Heart right ventricle (tissue), 16 donors: ENCODE data around the gene OSBPL10. TPM values are rescaled to one million over a fixed set of nuclear protein-coding genes. Genes with fewer than 3 reads are reported as not detected.

Experiments used
- ATAC-seq, 8 donors: fragments of 200-7000 bp; cut with Tn5 transposase; one replicate each; pipeline ENCODE4 v1.9.1; 2020; ENCODE audit warnings: mild to moderate bottlenecking in 8 of 8, moderate library complexity in 8 of 8, moderate number of reproducible peaks in 1 of 8
- DNase-seq, 2 donors: peaks; one replicate each; pipeline ENCODE4 v3.0.0-alpha.2; 2020
- H3K27ac ChIP-seq, 10 donors: fragments of 200-600 bp; sonication (generic) in 2 of 10; one replicate each; pipeline versions ENCODE4 v1.5.0 to v1.8.0; 2020 to 2022; ENCODE audit warnings: mild to moderate bottlenecking in 3 of 10
- H3K27me3 ChIP-seq, 7 donors: fragments of 200-600 bp; one replicate each; pipeline ENCODE4 v1.8.0; 2021 to 2022; ENCODE audit warnings: mild to moderate bottlenecking in 2 of 7
- H3K36me3 ChIP-seq, 9 donors: fragments of 200-600 bp; sonication (generic) in 1 of 9; one replicate each; pipeline versions ENCODE4 v1.5.0 to v1.8.0; 2020 to 2022; ENCODE audit warnings: mild to moderate bottlenecking in 2 of 9
- H3K4me1 ChIP-seq, 9 donors: fragments of 200-600 bp; sonication (generic) in 1 of 9; one replicate each; pipeline versions ENCODE4 v1.5.0 to v1.8.0; 2020 to 2022; ENCODE audit warnings: mild to moderate bottlenecking in 4 of 9
- H3K4me3 ChIP-seq, 10 donors: fragments of 200-600 bp; sonication (generic) in 2 of 10; one replicate each; pipeline versions ENCODE4 v1.5.0 to v1.8.0; 2020 to 2022; ENCODE audit warnings: mild to moderate bottlenecking in 7 of 10, moderate library complexity in 2 of 10
- H3K9me3 ChIP-seq, 11 donors: fragments of 200-600 bp in 10 of 11; sonication (generic) in 2 of 11; one replicate each; pipeline versions ENCODE4 v1.5.0 to v1.8.0; 2013 to 2022; ENCODE audit warnings: mild to moderate bottlenecking in 2 of 11, control low read depth in 1 of 11, moderate library complexity in 1 of 11
- WGBS, 2 donors: extraction: QIAGEN DNeasy Blood & Tissue Kit; methylation state at CpG; one replicate each; pipeline ENCODE4 v1.1.7; 2013; ENCODE audit warnings: inconsistent platforms in 1 of 2; 5-methylcytosine and 5-hydroxymethylcytosine counted together
- intact Hi-C, 10 donors: fragments of 100-400 bp; cut with DNase I; formaldehyde crosslinking; loops; one replicate each; pipeline versions ENCODE4 v1.11.1 to v1.14.2; 2022
- polyA plus RNA-seq, 2 donors: library from polyadenylated mRNA; stranded (reverse); fragments of 200-250 nt; gene quantifications; one replicate each; pipeline ENCODE4 v1.2.3, GENCODE V29; 2013
- total RNA-seq, 10 donors: library from RNA; stranded (reverse); fragmentation: NEBNext Ultra II Directional in 3 of 10; extraction: Animal tissue kit (Norgen Biotek cat#: 25700) in 3 of 10; gene quantifications; one replicate each; pipeline versions ENCODE4 v1.2.1 to v1.2.4, GENCODE V29; 2021 to 2023
- TF ChIP-seq, protein P1 (sequence below), 9 donors: fragments of 200-600 bp; sonication (generic) in 2 of 9; IDR thresholded peaks; one replicate each; pipeline versions ENCODE4 v1.5.0 to v1.8.0; 2021 to 2022; ENCODE audit warnings: antibody characterized with exemption in 9 of 9, mild to moderate bottlenecking in 5 of 9, moderate library complexity in 1 of 9
- donor health status: Arrhythmogenic right ventricular cardiomyopathy.
- donor health status: ischemic (EF 13 %, LVEDD 7.1; RV severe dilation, severe dysfunction).
- donor health status: healthy with polysubstance abuse.
- donor health status: DM: no; HTN: yes; CAD: no.
- donor health status: DM: no; HTN: no; CAD: no.
- donor health status: ischemic (EF 25% LVEDD 6.9; RV normal size, moderate dysfunction).
- donor health status: ischemic (EF 25% LVEDD 5.7; RV mildly dilated, moderate dysfunction).
- donor health status: healthy.
- donor health status: DM: yes; HTN: yes; CAD: no.
- donor health status: Ischemic cardiomyopathy.
- donor health status: ischemic (EF 35%, LVEDD 5.7; RV mildly dilated, moderate dysfunction).
- donor health status: nonischemic (EF 11% LVEDD 7.7; RV severe dilation, severe dysfunction).
- donor health status: DM: yes; HTN: yes; CAD: no.
- donor health status: PGD.
- donor health status: ischemic (EF 29% LVEDD 5.4; RV normal size, mild dysfunction).
- donor health status: nonischemic (EF 23%, LVEDD 6.1; RV moderate dilation, normal function).

OSBPL10 gene
- total and polyA plus RNA-seq, 12 donors: 1.2 to 8.5 (median 4.1) TPM

GRCh38 chr3:31752305-31753049, 228.6 kb downstream of the OSBPL10 start:
- Histone ChIP-seq H3K4me1 (peaks cover 0 to 15% (median 8%) of the 10 kb centered on the region in 9 donors), H3K36me3 (no peaks in the 10 kb centered on the region), H3K9me3 (no peaks in the 10 kb centered on the region), H3K27me3 (no peaks in the 10 kb centered on the region), H3K27ac (no peak overlapping the region), H3K4me3 (no peak overlapping the region)
- DNase-seq (no peak), ATAC-seq (no peak)
- TF ChIP-seq, protein P1, sequence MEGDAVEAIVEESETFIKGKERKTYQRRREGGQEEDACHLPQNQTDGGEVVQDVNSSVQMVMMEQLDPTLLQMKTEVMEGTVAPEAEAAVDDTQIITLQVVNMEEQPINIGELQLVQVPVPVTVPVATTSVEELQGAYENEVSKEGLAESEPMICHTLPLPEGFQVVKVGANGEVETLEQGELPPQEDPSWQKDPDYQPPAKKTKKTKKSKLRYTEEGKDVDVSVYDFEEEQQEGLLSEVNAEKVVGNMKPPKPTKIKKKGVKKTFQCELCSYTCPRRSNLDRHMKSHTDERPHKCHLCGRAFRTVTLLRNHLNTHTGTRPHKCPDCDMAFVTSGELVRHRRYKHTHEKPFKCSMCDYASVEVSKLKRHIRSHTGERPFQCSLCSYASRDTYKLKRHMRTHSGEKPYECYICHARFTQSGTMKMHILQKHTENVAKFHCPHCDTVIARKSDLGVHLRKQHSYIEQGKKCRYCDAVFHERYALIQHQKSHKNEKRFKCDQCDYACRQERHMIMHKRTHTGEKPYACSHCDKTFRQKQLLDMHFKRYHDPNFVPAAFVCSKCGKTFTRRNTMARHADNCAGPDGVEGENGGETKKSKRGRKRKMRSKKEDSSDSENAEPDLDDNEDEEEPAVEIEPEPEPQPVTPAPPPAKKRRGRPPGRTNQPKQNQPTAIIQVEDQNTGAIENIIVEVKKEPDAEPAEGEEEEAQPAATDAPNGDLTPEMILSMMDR (IDR thresholded peaks at IDR 0.05): no peak
- 90 to 92% methylated on average over 7 of the region's 7 CpGs for WGBS, 2 donors
- intact Hi-C loops: no loop called here

GRCh38 chr3:31750341-31750740, 230.7 kb downstream of the OSBPL10 start:
- TF ChIP-seq, protein P1 (IDR thresholded peaks at IDR 0.05): no peak
- no peaks in the 10 kb centered on the region for H3K27me3 ChIP-seq
- intact Hi-C loops: no loop called here
- H3K4me3 ChIP-seq: no peak overlapping the region
- no peaks in the 10 kb centered on the region for H3K36me3 ChIP-seq
- no peaks in the 10 kb centered on the region for H3K9me3 ChIP-seq
- DNase-seq (no peak), ATAC-seq (no peak)
- no peak overlapping the region for H3K27ac ChIP-seq
- H3K4me1 ChIP-seq: peaks cover 0 to 3% (median 0%) of the 10 kb centered on the region in 9 donors
- 70 to 76% methylated on average over 2 of the region's 2 CpGs for WGBS, 2 donors

GRCh38 chr3:31748933-31749295, 232.1 kb downstream of the OSBPL10 start:
- TF ChIP-seq, protein P1 (IDR thresholded peaks at IDR 0.05): no peak
- intact Hi-C loops: no loop called here
- ATAC-seq: no peak
- DNase-seq: no peak
- no peaks in the 10 kb centered on the region for H3K9me3 ChIP-seq
- peaks cover 0 to 4% (median 0%) of the 10 kb centered on the region in 9 donors for H3K4me1 ChIP-seq
- H3K4me3 ChIP-seq: no peak overlapping the region
- no peaks in the 10 kb centered on the region for H3K27me3 ChIP-seq
- H3K36me3 ChIP-seq: no peaks in the 10 kb centered on the region
- H3K27ac ChIP-seq: no peak overlapping the region
- 70 to 77% methylated on average over 5 of the region's 5 CpGs for WGBS, 2 donors

DNA sequence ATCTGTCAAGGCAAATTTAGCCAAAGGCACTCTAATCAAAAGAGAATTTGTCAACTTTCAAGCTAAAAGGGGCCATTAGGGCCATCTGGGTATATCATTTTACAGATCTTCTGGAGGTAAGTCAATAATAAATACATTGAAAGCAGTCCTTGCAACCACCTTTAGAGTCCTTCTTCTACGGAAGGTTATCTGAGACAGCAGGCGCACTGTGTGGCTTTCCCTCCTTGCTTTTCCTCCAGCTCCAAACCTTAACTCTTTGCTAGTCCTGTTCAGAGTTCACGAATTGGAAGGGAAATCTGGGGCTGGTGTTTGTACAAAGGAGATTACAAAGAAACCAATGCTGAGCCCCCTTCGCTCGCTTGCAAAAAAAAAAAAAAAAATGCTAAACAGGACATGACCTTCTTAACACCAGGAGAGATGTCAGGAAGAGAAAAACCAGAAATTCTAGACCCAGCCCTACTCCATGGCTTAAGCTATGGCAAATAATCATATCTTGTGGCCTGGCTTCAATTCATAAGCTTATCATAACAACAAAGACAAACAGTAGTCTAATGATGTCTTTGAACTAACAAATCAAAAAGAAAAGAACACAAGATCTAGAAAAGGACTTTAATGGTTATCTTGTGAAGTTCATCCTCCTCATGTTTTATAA, 232.7 kb downstream of the OSBPL10 start:
- intact Hi-C loops: no loop called here
- H3K9me3 ChIP-seq: no peaks in the 10 kb centered on the region
- 63 to 70% methylated on average over 5 of the region's 5 CpGs for WGBS, 2 donors
- no peak overlapping the region for H3K27ac ChIP-seq
- TF ChIP-seq, protein P1 (IDR thresholded peaks at IDR 0.05): no peak
- no peak overlapping the region for H3K4me3 ChIP-seq
- ATAC-seq: no peak
- H3K27me3 ChIP-seq: no peaks in the 10 kb centered on the region
- DNase-seq: no peak
- no peaks in the 10 kb centered on the region for H3K36me3 ChIP-seq
- H3K4me1 ChIP-seq: peaks cover 0 to 9% (median 0%) of the 10 kb centered on the region in 9 donors
